ENCODE data around the gene LCK.
"Not testable (repeated sequence)": the region's sequence is repeated elsewhere in the genome, so short reads cannot be mapped to it uniquely, and the experiment has no call there.

Gene LCK

DNA sequence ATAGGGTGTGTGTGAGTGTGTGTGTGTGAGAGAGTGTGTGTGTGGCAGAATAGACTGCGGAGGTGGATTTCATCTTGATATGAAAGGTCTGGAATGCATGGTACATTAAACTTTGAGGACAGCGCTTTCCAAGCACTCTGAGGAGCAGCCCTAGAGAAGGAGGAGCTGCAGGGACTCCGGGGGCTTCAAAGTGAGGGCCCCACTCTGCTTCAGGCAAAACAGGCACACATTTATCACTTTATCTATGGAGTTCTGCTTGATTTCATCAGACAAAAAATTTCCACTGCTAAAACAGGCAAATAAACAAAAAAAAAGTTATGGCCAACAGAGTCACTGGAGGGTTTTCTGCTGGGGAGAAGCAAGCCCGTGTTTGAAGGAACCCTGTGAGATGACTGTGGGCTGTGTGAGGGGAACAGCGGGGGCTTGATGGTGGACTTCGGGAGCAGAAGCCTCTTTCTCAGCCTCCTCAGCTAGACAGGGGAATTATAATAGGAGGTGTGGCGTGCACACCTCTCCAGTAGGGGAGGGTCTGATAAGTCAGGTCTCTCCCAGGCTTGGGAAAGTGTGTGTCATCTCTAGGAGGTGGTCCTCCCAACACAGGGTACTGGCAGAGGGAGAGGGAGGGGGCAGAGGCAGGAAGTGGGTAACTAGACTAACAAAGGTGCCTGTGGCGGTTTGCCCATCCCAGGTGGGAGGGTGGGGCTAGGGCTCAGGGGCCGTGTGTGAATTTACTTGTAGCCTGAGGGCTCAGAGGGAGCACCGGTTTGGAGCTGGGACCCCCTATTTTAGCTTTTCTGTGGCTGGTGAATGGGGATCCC is 22.5 kb downstream of the LCK start:
- H3K27me3 ChIP-seq (ENCODE audit: insufficient read depth, low read length, poor library complexity), result no peaks in the 10 kb centered on the region
- H3K56ac ChIP-seq (ENCODE audit: low read length), result peak overlapping the region; percentile 70
- no peak overlapping the region for H2AK5ac ChIP-seq (ENCODE audit: low read length)
- no peak overlapping the region for H3K4me2 ChIP-seq (ENCODE audit: low read length)
- DNase-seq, result peak; percentile 92
- WGBS (ENCODE audit: extremely low coverage, insufficient coverage, low lambda C conversion rate), result 100% methylated on average over 1 of the region's 10 CpGs
- H3K23ac ChIP-seq (ENCODE audit: low read length), result no peak overlapping the region
- no peak overlapping the region for H2BK15ac ChIP-seq (replicated peaks; ENCODE audit: low read depth)
- no peaks in the 10 kb centered on the region for H3K79me1 ChIP-seq (ENCODE audit: low read length)
- H3K4me3 ChIP-seq (ENCODE audit: low read length), result no peak overlapping the region
- H3K4me1 ChIP-seq (ENCODE audit: control insufficient read depth, low read depth, low read length), result peaks cover 7% of the 10 kb centered on the region
- H2BK5ac ChIP-seq (ENCODE audit: low read length), result no peak overlapping the region
- H3K36me3 ChIP-seq (ENCODE audit: control insufficient read depth, insufficient read depth, low read length), result no peaks in the 10 kb centered on the region
- no peak overlapping the region for H3K9ac ChIP-seq (ENCODE audit: low read length)
- no peak overlapping the region for H2BK120ac ChIP-seq (ENCODE audit: low read depth, low read length)
- no peak overlapping the region for H3K18ac ChIP-seq (ENCODE audit: low read length)
- H3K27ac ChIP-seq (ENCODE audit: low read depth, low read length), result no peak overlapping the region
- H4K5ac ChIP-seq (ENCODE audit: low read length), result no peak overlapping the region
- no peak overlapping the region for H4K8ac ChIP-seq (ENCODE audit: low read depth, low read length)
- H3K4ac ChIP-seq (ENCODE audit: low read depth, low read length), result peak overlapping the region; percentile 26
- H3K79me2 ChIP-seq (ENCODE audit: control insufficient read depth, insufficient read depth, low read length), result no peaks in the 10 kb centered on the region

GRCh38 chr1:32274646-32275340 is 23.7 kb downstream of the LCK start:
- H3K79me2 ChIP-seq (ENCODE audit: control insufficient read depth, insufficient read depth, low read length), result no peaks in the 10 kb centered on the region
- H3K27ac ChIP-seq (ENCODE audit: low read depth, low read length), result no peak overlapping the region
- H2AK5ac ChIP-seq (ENCODE audit: low read length), result no peak overlapping the region
- H3K36me3 ChIP-seq (ENCODE audit: control insufficient read depth, insufficient read depth, low read length), result no peaks in the 10 kb centered on the region
- H2BK120ac ChIP-seq (ENCODE audit: low read depth, low read length), result no peak overlapping the region
- no CpG with 5 or more reads among the region's 31 CpGs for WGBS (ENCODE audit: extremely low coverage, insufficient coverage, low lambda C conversion rate)
- no peaks in the 10 kb centered on the region for H3K27me3 ChIP-seq (ENCODE audit: insufficient read depth, low read length, poor library complexity)
- H3K23ac ChIP-seq (ENCODE audit: low read length), result no peak overlapping the region
- no peak overlapping the region for H4K5ac ChIP-seq (ENCODE audit: low read length)
- no peak overlapping the region for H3K18ac ChIP-seq (ENCODE audit: low read length)
- H3K9ac ChIP-seq (ENCODE audit: low read length), result peak overlapping the region; percentile 6
- peak overlapping the region; percentile 24 for H3K4me2 ChIP-seq (ENCODE audit: low read length)
- DNase-seq, result peak; percentile 21
- no peak overlapping the region for H2BK5ac ChIP-seq (ENCODE audit: low read length)
- no peak overlapping the region for H2BK15ac ChIP-seq (replicated peaks; ENCODE audit: low read depth)
- H3K4me3 ChIP-seq (ENCODE audit: low read length), result no peak overlapping the region
- no peak overlapping the region for H4K8ac ChIP-seq (ENCODE audit: low read depth, low read length)
- H3K79me1 ChIP-seq (ENCODE audit: low read length), result no peaks in the 10 kb centered on the region
- peaks cover 7% of the 10 kb centered on the region for H3K4me1 ChIP-seq (ENCODE audit: control insufficient read depth, low read depth, low read length)
- no peak overlapping the region for H3K4ac ChIP-seq (ENCODE audit: low read depth, low read length)
- H3K56ac ChIP-seq (ENCODE audit: low read length), result peak overlapping the region; percentile 68

- Histone ChIP-seq H2BK120ac (ENCODE audit: low read depth, low read length) (no peak overlapping the region), H3K27me3 (ENCODE audit: insufficient read depth, low read length, poor library complexity) (no peaks in the 10 kb centered on the region), H4K8ac (ENCODE audit: low read depth, low read length) (no peak overlapping the region), H3K9ac (ENCODE audit: low read length) (peak overlapping the region; percentile 6), H2BK5ac (ENCODE audit: low read length) (no peak overlapping the region), H4K5ac (ENCODE audit: low read length) (no peak overlapping the region), H3K4me3 (ENCODE audit: low read length) (no peak overlapping the region), H3K18ac (ENCODE audit: low read length) (no peak overlapping the region), H2BK15ac (replicated peaks; ENCODE audit: low read depth) (no peak overlapping the region), H3K4ac (ENCODE audit: low read depth, low read length) (no peak overlapping the region), H2AK5ac (ENCODE audit: low read length) (no peak overlapping the region), H3K4me2 (ENCODE audit: low read length) (peak overlapping the region; percentile 24), H3K79me2 (ENCODE audit: control insufficient read depth, insufficient read depth, low read length) (no peaks in the 10 kb centered on the region), H3K36me3 (ENCODE audit: control insufficient read depth, insufficient read depth, low read length) (no peaks in the 10 kb centered on the region), H3K56ac (ENCODE audit: low read length) (peak overlapping the region; percentile 68), H3K79me1 (ENCODE audit: low read length) (no peaks in the 10 kb centered on the region), H3K23ac (ENCODE audit: low read length) (no peak overlapping the region), H3K27ac (ENCODE audit: low read depth, low read length) (no peak overlapping the region), H3K4me1 (ENCODE audit: control insufficient read depth, low read depth, low read length) (peaks cover 7% of the 10 kb centered on the region)
- WGBS (ENCODE audit: extremely low coverage, insufficient coverage, low lambda C conversion rate), result no CpG with 5 or more reads among the region's 41 CpGs
- DNase-seq, result peak; percentile 27
Measured at GRCh38 chr1:32275424-32275823, 24.4 kb downstream of the LCK start.

DNA sequence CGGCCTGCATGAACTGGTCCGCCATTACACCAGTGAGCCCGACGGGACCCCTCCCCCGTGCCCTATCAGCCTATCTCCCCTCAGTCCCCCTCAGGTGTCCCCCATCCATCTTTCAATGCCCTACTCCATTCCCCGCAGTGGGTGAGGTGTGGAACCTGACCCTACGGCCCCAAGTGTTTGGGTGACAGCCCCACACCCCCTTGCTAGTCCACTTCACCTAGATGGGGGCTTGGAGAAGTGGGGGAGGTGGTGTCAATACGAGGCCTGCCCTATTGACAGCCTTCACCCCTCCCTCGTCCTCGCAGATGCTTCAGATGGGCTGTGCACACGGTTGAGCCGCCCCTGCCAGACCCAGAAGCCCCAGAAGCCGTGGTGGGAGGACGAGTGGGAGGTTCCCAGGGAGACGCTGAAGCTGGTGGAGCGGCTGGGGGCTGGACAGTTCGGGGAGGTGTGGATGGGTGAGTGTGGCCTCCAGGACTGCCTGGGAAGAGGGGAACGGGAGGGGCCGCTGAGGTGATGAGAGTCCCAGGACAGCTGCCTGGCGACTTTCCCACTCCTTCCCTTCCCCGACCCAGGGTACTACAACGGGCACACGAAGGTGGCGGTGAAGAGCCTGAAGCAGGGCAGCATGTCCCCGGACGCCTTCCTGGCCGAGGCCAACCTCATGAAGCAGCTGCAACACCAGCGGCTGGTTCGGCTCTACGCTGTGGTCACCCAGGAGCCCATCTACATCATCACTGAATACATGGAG is 25.1 kb downstream of the LCK start:
- Histone ChIP-seq H3K4me3 (ENCODE audit: low read length) (no peak overlapping the region), H3K79me2 (ENCODE audit: control insufficient read depth, insufficient read depth, low read length) (no peaks in the 10 kb centered on the region), H3K27ac (ENCODE audit: low read depth, low read length) (no peak overlapping the region), H2AK5ac (ENCODE audit: low read length) (no peak overlapping the region), H3K9ac (ENCODE audit: low read length) (no peak overlapping the region), H3K4ac (ENCODE audit: low read depth, low read length) (no peak overlapping the region), H2BK15ac (replicated peaks; ENCODE audit: low read depth) (no peak overlapping the region), H2BK5ac (ENCODE audit: low read length) (no peak overlapping the region), H3K18ac (ENCODE audit: low read length) (no peak overlapping the region), H3K27me3 (ENCODE audit: insufficient read depth, low read length, poor library complexity) (no peaks in the 10 kb centered on the region), H3K56ac (ENCODE audit: low read length) (no peak overlapping the region), H3K23ac (ENCODE audit: low read length) (no peak overlapping the region), H2BK120ac (ENCODE audit: low read depth, low read length) (no peak overlapping the region), H3K36me3 (ENCODE audit: control insufficient read depth, insufficient read depth, low read length) (no peaks in the 10 kb centered on the region), H4K8ac (ENCODE audit: low read depth, low read length) (no peak overlapping the region), H4K5ac (ENCODE audit: low read length) (no peak overlapping the region), H3K4me1 (ENCODE audit: control insufficient read depth, low read depth, low read length) (peaks cover 7% of the 10 kb centered on the region), H3K79me1 (ENCODE audit: low read length) (no peaks in the 10 kb centered on the region), H3K4me2 (ENCODE audit: low read length) (no peak overlapping the region)
- DNase-seq, result no peak
- WGBS (ENCODE audit: extremely low coverage, insufficient coverage, low lambda C conversion rate), result no CpG with 5 or more reads among the region's 30 CpGs

- H3K4me1 ChIP-seq (ENCODE audit: control insufficient read depth, low read depth, low read length); H3K36me3 ChIP-seq (ENCODE audit: control insufficient read depth, insufficient read depth, low read length); H3K4me2 ChIP-seq (ENCODE audit: low read length); H3K18ac ChIP-seq (ENCODE audit: low read length); H3K27me3 ChIP-seq (ENCODE audit: insufficient read depth, low read length, poor library complexity); DNase-seq; H3K56ac ChIP-seq (ENCODE audit: low read length); H4K8ac ChIP-seq (ENCODE audit: low read depth, low read length); H2BK15ac ChIP-seq (replicated peaks; ENCODE audit: low read depth); H4K5ac ChIP-seq (ENCODE audit: low read length); H3K23ac ChIP-seq (ENCODE audit: low read length); H2BK5ac ChIP-seq (ENCODE audit: low read length); H3K4ac ChIP-seq (ENCODE audit: low read depth, low read length); H3K9ac ChIP-seq (ENCODE audit: low read length); H3K27ac ChIP-seq (ENCODE audit: low read depth, low read length); H2BK120ac ChIP-seq (ENCODE audit: low read depth, low read length); H3K79me1 ChIP-seq (ENCODE audit: low read length); H3K79me2 ChIP-seq (ENCODE audit: control insufficient read depth, insufficient read depth, low read length); H2AK5ac ChIP-seq (ENCODE audit: low read length); H3K4me3 ChIP-seq (ENCODE audit: low read length): not testable (repeated sequence)
- WGBS (ENCODE audit: extremely low coverage, insufficient coverage, low lambda C conversion rate), result no CpG with 5 or more reads among the region's 8 CpGs
Measured at GRCh38 chr1:32284777-32285176, 33.7 kb downstream of the LCK start.

All from mesendoderm (in vitro differentiated cells).